GM12878 (cell line): ENCODE data around the gene SLC18A3. TPM values are rescaled to one million over a fixed set of nuclear protein-coding genes. Genes with fewer than 3 reads are reported as not detected.

Source experiments
- ATAC-seq: fragments of 200-7000 bp; cut with Tn5 transposase; 3 replicates; pipeline ENCODE4 v1.9.1; 2020; ENCODE audit warnings: mild to moderate bottlenecking, moderate library complexity
- BruUV-seq: library from RNA; stranded (reverse); fragments of 400-500 nt; replicated peaks from 2 replicates; lab custom pipeline; 2021; lab: Mats Ljungman, UMichigan
- CTCF ChIA-PET: fragments of 300-600 bp; sonication (Branson Sonifier 250); formaldehyde crosslinking; extraction: SDS; loops from one replicate; lab custom pipeline; 2021; ENCODE audit warnings: inconsistent platforms; lab: Yijun Ruan, JAX
- POLR2A ChIA-PET: fragments of 350-600 bp; formaldehyde crosslinking; extraction: SDS; loops from one replicate; lab custom pipeline; 2021; ENCODE audit warnings: inconsistent platforms; lab: Charles Lee
- RAD21 ChIA-PET: fragments of 300-600 bp; sonication (Branson Sonifier 250); formaldehyde crosslinking; loops from one replicate; lab custom pipeline; 2023; ENCODE audit warnings: antibody characterized with exemption; ENCODE audit not compliant: unreplicated experiment; lab: Charles Lee
- SMC1A ChIA-PET: fragments of 300-600 bp; sonication (Branson Sonifier 250); formaldehyde crosslinking; loops from one replicate; lab custom pipeline; 2023; ENCODE audit not compliant: unreplicated experiment, uncharacterized antibody; lab: Charles Lee
- DNase-seq: peaks from one replicate; pipeline ENCODE4 v3.0.0-alpha.2; 2011; ENCODE audit warnings: low read depth, low spot score
- FAIRE-seq: peaks from 3 replicates; lab custom pipeline; 2011; peaks lifted over from hg19 to GRCh38; lab: Jason Lieb, UNC
- H2AFZ ChIP-seq: 2 replicates; pipeline ENCODE4 v1.6.0; 2011; ENCODE audit warnings: low read depth, low read length, control low read depth; ENCODE audit not compliant: control insufficient read depth
- H3K27ac ChIP-seq: 2 replicates; pipeline ENCODE4 v1.5.1; 2011; ENCODE audit warnings: control low read depth; ENCODE audit not compliant: control insufficient read depth, insufficient read depth
- H3K27me3 ChIP-seq, 2 experiments: replicated peaks in 1 of 2; 2 replicates each; pipeline versions ENCODE4 v1.6.0 to v1.6.1; 2011; ENCODE audit warnings: low read length in 1 of 2; ENCODE audit not compliant: control insufficient read depth in 2 of 2, insufficient read depth in 2 of 2
- H3K36me3 ChIP-seq, 2 experiments: 2 replicates each; pipeline ENCODE4 v1.5.1; 2011; ENCODE audit warnings: low read length in 1 of 2; ENCODE audit not compliant: control insufficient read depth in 2 of 2, insufficient read depth in 2 of 2
- H3K4me1 ChIP-seq: 2 replicates; pipeline ENCODE4 v1.6.1; 2011; ENCODE audit warnings: mild to moderate bottlenecking, low read length, moderate library complexity, mixed read lengths; ENCODE audit not compliant: control insufficient read depth, insufficient read depth
- H3K4me2 ChIP-seq: 2 replicates; pipeline ENCODE4 v1.6.0; 2011; ENCODE audit warnings: control low read depth; ENCODE audit not compliant: control insufficient read depth, insufficient read depth
- H3K4me3 ChIP-seq: fragments of 200-600 bp; sonication (generic); 2 replicates; pipeline ENCODE4 v1.5.1; 2016
- H3K79me2 ChIP-seq: 2 replicates; pipeline ENCODE4 v1.6.0; 2011; ENCODE audit warnings: low read length; ENCODE audit not compliant: control insufficient read depth, insufficient read depth
- H3K9ac ChIP-seq: 2 replicates; pipeline ENCODE4 v1.8.0; 2011; ENCODE audit warnings: low read length, control low read depth, mixed read lengths; ENCODE audit not compliant: control insufficient read depth, insufficient read depth
- H3K9me3 ChIP-seq: replicated peaks from 3 replicates; pipeline ENCODE4 v1.5.1; 2011; ENCODE audit warnings: mild to moderate bottlenecking, low read length; ENCODE audit not compliant: control insufficient read depth, insufficient read depth
- H4K20me1 ChIP-seq: 2 replicates; pipeline ENCODE4 v1.6.0; 2011; ENCODE audit not compliant: control insufficient read depth, insufficient read depth
- BACH1 ChIP-seq: fragments of 450-650 bp; IDR thresholded peaks from 2 replicates; pipeline ENCODE4 v1.6.1; 2017; ENCODE audit warnings: mild to moderate bottlenecking, borderline replicate concordance
- BCL11A ChIP-seq: IDR thresholded peaks from 2 replicates; pipeline ENCODE4 v1.6.1; 2011; ENCODE audit warnings: low read depth, low read length
- CBX5 ChIP-seq: sonication (generic); IDR thresholded peaks from 2 replicates; pipeline ENCODE4 v1.6.1; 2016; ENCODE audit warnings: low read depth, moderate library complexity, mild to moderate bottlenecking, inconsistent platforms
- CEBPB ChIP-seq, 2 experiments: fragments of 150-350 bp in 1 of 2; IDR thresholded peaks; 2 replicates each; pipeline ENCODE4 v1.6.1; 2012 to 2014; ENCODE audit warnings: low read depth in 2 of 2, low read length in 2 of 2, borderline replicate concordance in 1 of 2, inconsistent platforms in 1 of 2
- ESRRA ChIP-seq: IDR thresholded peaks from 2 replicates; pipeline ENCODE4 v1.6.1; 2012; ENCODE audit warnings: mild to moderate bottlenecking, low read length, improper control_type of control experiment
- MTA2 ChIP-seq: fragments of 450-650 bp; IDR thresholded peaks from 2 replicates; pipeline ENCODE4 v1.6.1; 2016; ENCODE audit warnings: low read depth, mild to moderate bottlenecking, moderate library complexity
- NR2C1 ChIP-seq: fragments of 450-650 bp; IDR thresholded peaks from 2 replicates; pipeline ENCODE4 v1.6.1; 2017; ENCODE audit warnings: antibody characterized with exemption, mild to moderate bottlenecking, moderate library complexity
- POLR2AphosphoS2 ChIP-seq: IDR thresholded peaks from 2 replicates; pipeline ENCODE4 v1.6.1; 2011; ENCODE audit warnings: low read depth, mild to moderate bottlenecking, low read length, improper control_type of control experiment, moderate library complexity
- TCF12 ChIP-seq: IDR thresholded peaks from 2 replicates; pipeline ENCODE4 v1.6.1; 2011; ENCODE audit warnings: low read depth, mild to moderate bottlenecking, low read length
- ZBTB40 ChIP-seq: fragments of 450-650 bp; IDR thresholded peaks from 2 replicates; pipeline ENCODE4 v1.6.1; 2016; ENCODE audit warnings: mild to moderate bottlenecking, moderate library complexity, borderline replicate concordance
- WGBS: methylation state at CpG from one replicate; pipeline ENCODE4 v1.1.6; 2016; ENCODE audit warnings: low lambda C conversion rate; ENCODE audit not compliant: insufficient replicate concordance, insufficient coverage; ENCODE audit errors: missing lambda C conversion rate; 5-methylcytosine and 5-hydroxymethylcytosine counted together
- in situ Hi-C: fragments of 300-500 bp; cut with MboI; formaldehyde crosslinking; loops from 9 replicates; pipeline ENCODE4 v1.14.3; 2018; ENCODE audit warnings: mixed read lengths
- intact Hi-C: fragments of 100-400 bp; cut with micrococcal nuclease; formaldehyde crosslinking; loops from one replicate; pipeline ENCODE4 v1.14.2; 2022; ENCODE audit not compliant: unreplicated experiment
- polyA plus RNA-seq, 11 experiments: library from polyadenylated mRNA; depleted of rRNA in 4 of 11; unstranded in 6 of 11; stranded (reverse) in 5 of 11; fragments of >200 nt; fragmentation: Nextera tagmentation in 4 of 11; fragmentation: Illumina TruSeq in 1 of 11; extraction: Ambion mirVana in 4 of 11; extraction: Trizol in 1 of 11; gene quantifications; 1 replicate in 1 of 11; 2 replicates in 10 of 11; pipeline versions ENCODE4 v1.2.1 to v1.2.3, GENCODE V29; 2011 to 2016; ENCODE audit warnings: inconsistent platforms in 2 of 11, missing spikeins in 2 of 11, low read depth in 1 of 11
- total RNA-seq, 4 experiments: library from RNA; depleted of rRNA in 3 of 4; stranded (reverse); fragments of >200 nt in 3 of 4; fragmentation: Illumina TruSeq in 1 of 4; extraction: Trizol in 1 of 4; gene quantifications; 2 replicates each; pipeline versions ENCODE4 v1.2.1 to v1.2.3, GENCODE V29; 2013 to 2021

SLC18A3 gene
- total and polyA plus RNA-seq, 10 of the 15 experiments (the other 5 are each of a cell fraction or from before 2014, with no cell fraction given): not detected

- Histone ChIP-seq H3K4me1 (no peaks in the 10 kb centered on the region), H3K9me3 (no peaks in the 10 kb centered on the region), H3K4me2 (no peak overlapping the region), H2AFZ (no peak overlapping the region), H3K9ac (no peak overlapping the region), H3K27me3 (no peaks in the 10 kb centered on the region; a peak in 1 of 4 replicates), H3K79me2 (no peaks in the 10 kb centered on the region), H3K27ac (no peak overlapping the region), H3K4me3 (no peak overlapping the region), H4K20me1 (no peaks in the 10 kb centered on the region), H3K36me3 (no peaks in the 10 kb centered on the region)
- ChIA-PET POLR2A (no interaction called here), SMC1A (no interaction called here), RAD21 (no interaction called here), CTCF (no interaction called here)
- TF ChIP-seq CEBPB (IDR thresholded peaks at IDR 0.05; ENCODE audit: borderline replicate concordance in 1 of 2, low read depth in 2 of 2, low read length in 2 of 2): no peak
- no peak for TF ChIP-seq CBX5
- no peak for TF ChIP-seq TCF12
- no peak for TF ChIP-seq NR2C1
- no peak for TF ChIP-seq MTA2
- TF ChIP-seq ZBTB40: no peak
- TF ChIP-seq POLR2AphosphoS2: no peak
- no peak for TF ChIP-seq BACH1
- no peak for TF ChIP-seq ESRRA
- no peak for TF ChIP-seq BCL11A
- DNase-seq (no peak), ATAC-seq (no peak), FAIRE-seq (no peak)
- WGBS: 2% methylated on average over 5 of the region's 5 CpGs
- BruUV-seq: no TSS peak
- in situ Hi-C loops: no loop called here
- intact Hi-C loops: no loop called here
Measured at GRCh38 chr10:49643241-49644034, 33.3 kb downstream of the SLC18A3 start.
